ENCODE measurements around the gene GLYATL3. TPM values are rescaled to one million over a fixed set of nuclear protein-coding genes. Genes with fewer than 3 reads are reported as not detected.

Gene GLYATL3
- total and polyA plus RNA-seq, 2 donors: 0.05 to 0.33 TPM

GRCh38 chr6:49549691-49550491, 50.2 kb downstream of the GLYATL3 start:
- Histone ChIP-seq H3K9me3 (ENCODE audit: control insufficient read depth in 2 of 2, insufficient read depth in 1 of 2, low read length in 1 of 2) (no peaks in the 10 kb centered on the region), H3K27ac (ENCODE audit: low read depth in 1 of 2, low read length in 1 of 2) (no peak overlapping the region), H3K36me3 (ENCODE audit: control insufficient read depth in 2 of 2, insufficient read depth in 2 of 2, low read length in 1 of 2) (no peaks in the 10 kb centered on the region), H3K27me3 (ENCODE audit: control insufficient read depth in 2 of 2, insufficient read depth in 1 of 2, low read length in 1 of 2) (peaks cover 9 to 29% of the 10 kb centered on the region in 2 donors), H3K4me3 (ENCODE audit: low read length in 2 of 2) (peak overlapping the region; percentile 32 to 38), H3K4me1 (ENCODE audit: control insufficient read depth in 2 of 2, insufficient read depth in 2 of 2, low read length in 2 of 2) (peaks cover 4 to 15% of the 10 kb centered on the region in 2 donors)
- no peak for DNase-seq (ENCODE audit: low read depth in 6 of 9, low spot score in 9 of 9)
- WGBS: 51% methylated on average over 20 of the region's 20 CpGs

GRCh38 chr6:49550492-49551077, 50.9 kb downstream of the GLYATL3 start, which contains the start of gene C6orf141:
Gene C6orf141, plus strand, starts transcription at chr6:49550668. Its CDS starts 125 bp downstream, at chr6:49550793.
- peaks cover 4 to 15% of the 10 kb centered on the region in 2 donors for H3K4me1 ChIP-seq (ENCODE audit: control insufficient read depth in 2 of 2, insufficient read depth in 2 of 2, low read length in 2 of 2)
- peak in 4 of 9 donors; percentile 4 to 51 (median 18) for DNase-seq (ENCODE audit: low read depth in 6 of 9, low spot score in 9 of 9)
- H3K27ac ChIP-seq (ENCODE audit: low read depth in 1 of 2, low read length in 1 of 2): no peak within 1 kb of the TSS
- WGBS: under 1% methylated on average over 42 of the region's 42 CpGs
- peaks cover 9 to 29% of the 10 kb centered on the region in 2 donors for H3K27me3 ChIP-seq (ENCODE audit: control insufficient read depth in 2 of 2, insufficient read depth in 1 of 2, low read length in 1 of 2)
- H3K36me3 ChIP-seq (ENCODE audit: control insufficient read depth in 2 of 2, insufficient read depth in 2 of 2, low read length in 1 of 2): no peaks in the 10 kb centered on the region
- peak within 1 kb of the TSS; percentile 32 to 38 for H3K4me3 ChIP-seq (ENCODE audit: low read length in 2 of 2)
- H3K9me3 ChIP-seq (ENCODE audit: control insufficient read depth in 2 of 2, insufficient read depth in 1 of 2, low read length in 1 of 2): no peaks in the 10 kb centered on the region

DNA sequence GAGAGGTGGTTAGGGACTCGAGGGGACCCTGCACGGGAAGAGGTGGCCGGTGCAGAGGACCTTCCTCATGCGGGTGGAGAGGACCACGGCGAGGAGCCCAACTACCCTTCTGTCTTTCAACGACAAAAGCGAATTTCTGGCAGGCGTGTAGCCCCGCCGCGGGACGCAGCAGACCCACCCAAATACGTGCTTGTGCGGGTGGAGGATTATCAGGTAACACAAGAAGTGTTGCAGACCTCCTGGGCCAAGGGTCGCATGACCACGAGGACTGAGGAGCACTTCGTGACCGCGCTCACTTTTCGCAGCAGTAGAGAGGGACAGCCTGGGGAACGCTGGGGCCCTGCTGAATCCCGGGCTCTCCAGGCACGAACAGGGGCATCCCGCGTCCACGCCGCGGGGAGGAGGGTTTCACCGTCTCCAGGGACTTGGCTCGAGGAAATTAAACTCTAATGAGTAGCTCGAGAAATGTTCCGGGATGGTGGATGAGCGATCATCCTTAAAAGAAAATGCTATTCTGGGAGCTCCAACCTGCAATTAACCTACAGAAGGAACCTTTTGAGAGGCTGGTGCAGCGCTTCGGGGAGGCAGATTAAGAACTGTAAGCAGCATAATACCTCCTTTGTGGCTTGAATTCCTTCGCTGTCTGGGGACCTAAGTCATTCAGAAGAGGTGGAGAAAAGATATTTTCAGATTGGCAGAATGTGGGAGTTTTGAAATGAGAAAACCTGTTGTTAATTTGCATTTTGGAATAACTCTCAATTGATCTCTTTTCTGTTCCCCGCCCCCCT, 51.5 kb downstream of the GLYATL3 start:
- H3K27ac ChIP-seq (ENCODE audit: low read depth in 1 of 2, low read length in 1 of 2): no peak overlapping the region
- peak overlapping the region; percentile 32 to 38 for H3K4me3 ChIP-seq (ENCODE audit: low read length in 2 of 2)
- H3K9me3 ChIP-seq (ENCODE audit: control insufficient read depth in 2 of 2, insufficient read depth in 1 of 2, low read length in 1 of 2): no peaks in the 10 kb centered on the region
- H3K4me1 ChIP-seq (ENCODE audit: control insufficient read depth in 2 of 2, insufficient read depth in 2 of 2, low read length in 2 of 2): peaks cover 4 to 15% of the 10 kb centered on the region in 2 donors
- DNase-seq (ENCODE audit: low read depth in 6 of 9, low spot score in 9 of 9): peak in 2 of 9 donors; percentile 2 to 25
- H3K27me3 ChIP-seq (ENCODE audit: control insufficient read depth in 2 of 2, insufficient read depth in 1 of 2, low read length in 1 of 2): peaks cover 9 to 29% of the 10 kb centered on the region in 2 donors
- WGBS: under 1% methylated on average over 38 of the region's 38 CpGs
- H3K36me3 ChIP-seq (ENCODE audit: control insufficient read depth in 2 of 2, insufficient read depth in 2 of 2, low read length in 1 of 2): no peaks in the 10 kb centered on the region

DNA sequence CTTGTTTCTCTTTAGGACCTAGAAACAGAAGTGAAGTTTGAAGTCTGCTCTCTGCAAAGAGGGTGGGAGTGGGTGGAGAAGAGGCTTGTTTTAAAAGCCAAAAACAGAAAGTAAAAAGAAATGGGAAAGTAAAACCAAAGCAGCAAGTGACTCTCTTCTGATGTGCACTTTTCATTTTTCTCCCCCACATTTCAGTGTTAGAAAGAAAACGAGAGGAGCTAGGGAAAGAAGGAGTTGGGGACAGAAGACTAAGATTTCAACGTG, 52.1 kb downstream of the GLYATL3 start:
- peak overlapping the region in 1 of 2 donors; percentile 38 for H3K4me3 ChIP-seq (ENCODE audit: low read length in 2 of 2)
- DNase-seq (ENCODE audit: low read depth in 6 of 9, low spot score in 9 of 9): peak in 1 of 9 donors; percentile 0
- H3K27ac ChIP-seq (ENCODE audit: low read depth in 1 of 2, low read length in 1 of 2): no peak overlapping the region
- H3K9me3 ChIP-seq (ENCODE audit: control insufficient read depth in 2 of 2, insufficient read depth in 1 of 2, low read length in 1 of 2): no peaks in the 10 kb centered on the region
- peaks cover 9 to 29% of the 10 kb centered on the region in 2 donors for H3K27me3 ChIP-seq (ENCODE audit: control insufficient read depth in 2 of 2, insufficient read depth in 1 of 2, low read length in 1 of 2)
- no peaks in the 10 kb centered on the region for H3K36me3 ChIP-seq (ENCODE audit: control insufficient read depth in 2 of 2, insufficient read depth in 2 of 2, low read length in 1 of 2)
- H3K4me1 ChIP-seq (ENCODE audit: control insufficient read depth in 2 of 2, insufficient read depth in 2 of 2, low read length in 2 of 2): peaks cover 4 to 15% of the 10 kb centered on the region in 2 donors
- WGBS: 11% methylated on average over 2 of the region's 2 CpGs

- WGBS: 72% methylated on average over 2 of the region's 2 CpGs
- H3K27ac ChIP-seq (ENCODE audit: low read depth in 1 of 2, low read length in 1 of 2): no peak overlapping the region
- no peak for DNase-seq (ENCODE audit: low read depth in 6 of 9, low spot score in 9 of 9)
- peaks cover 4 to 15% of the 10 kb centered on the region in 2 donors for H3K4me1 ChIP-seq (ENCODE audit: control insufficient read depth in 2 of 2, insufficient read depth in 2 of 2, low read length in 2 of 2)
- H3K9me3 ChIP-seq (ENCODE audit: control insufficient read depth in 2 of 2, insufficient read depth in 1 of 2, low read length in 1 of 2): no peaks in the 10 kb centered on the region
- H3K36me3 ChIP-seq (ENCODE audit: control insufficient read depth in 2 of 2, insufficient read depth in 2 of 2, low read length in 1 of 2): no peaks in the 10 kb centered on the region
- no peak overlapping the region for H3K4me3 ChIP-seq (ENCODE audit: low read length in 2 of 2)
- H3K27me3 ChIP-seq (ENCODE audit: control insufficient read depth in 2 of 2, insufficient read depth in 1 of 2, low read length in 1 of 2): peaks cover 9 to 29% of the 10 kb centered on the region in 2 donors
Measured at GRCh38 chr6:49552596-49552995, 52.9 kb downstream of the GLYATL3 start.

DNA sequence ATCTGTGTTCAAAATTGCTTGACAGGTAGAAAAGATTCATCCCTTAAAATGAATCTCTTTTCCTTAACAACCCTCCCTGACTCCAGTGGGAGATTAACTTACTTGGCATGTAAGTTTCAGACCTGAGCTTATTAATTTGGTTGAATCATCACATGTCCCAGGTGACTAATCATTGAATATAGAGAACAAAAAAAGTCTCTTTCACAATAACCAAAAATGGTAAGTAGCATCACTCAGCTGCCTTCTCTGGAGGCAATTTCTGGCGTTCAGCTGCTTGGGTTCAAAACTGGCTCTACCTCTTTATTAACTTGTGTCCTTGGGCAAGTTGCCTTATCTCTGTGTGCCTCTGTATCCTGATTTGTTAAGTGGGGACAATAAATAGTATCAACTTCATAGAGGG, 53.7 kb downstream of the GLYATL3 start:
- Histone ChIP-seq H3K27ac (ENCODE audit: low read depth in 1 of 2, low read length in 1 of 2) (no peak overlapping the region), H3K27me3 (ENCODE audit: control insufficient read depth in 2 of 2, insufficient read depth in 1 of 2, low read length in 1 of 2) (peaks cover 9 to 29% of the 10 kb centered on the region in 2 donors), H3K9me3 (ENCODE audit: control insufficient read depth in 2 of 2, insufficient read depth in 1 of 2, low read length in 1 of 2) (no peaks in the 10 kb centered on the region), H3K4me1 (ENCODE audit: control insufficient read depth in 2 of 2, insufficient read depth in 2 of 2, low read length in 2 of 2) (peaks cover 4 to 15% of the 10 kb centered on the region in 2 donors), H3K36me3 (ENCODE audit: control insufficient read depth in 2 of 2, insufficient read depth in 2 of 2, low read length in 1 of 2) (no peaks in the 10 kb centered on the region), H3K4me3 (ENCODE audit: low read length in 2 of 2) (no peak overlapping the region)
- WGBS: 94% methylated on average over 1 of the region's 1 CpG
- no peak for DNase-seq (ENCODE audit: low read depth in 6 of 9, low spot score in 9 of 9)

DNA sequence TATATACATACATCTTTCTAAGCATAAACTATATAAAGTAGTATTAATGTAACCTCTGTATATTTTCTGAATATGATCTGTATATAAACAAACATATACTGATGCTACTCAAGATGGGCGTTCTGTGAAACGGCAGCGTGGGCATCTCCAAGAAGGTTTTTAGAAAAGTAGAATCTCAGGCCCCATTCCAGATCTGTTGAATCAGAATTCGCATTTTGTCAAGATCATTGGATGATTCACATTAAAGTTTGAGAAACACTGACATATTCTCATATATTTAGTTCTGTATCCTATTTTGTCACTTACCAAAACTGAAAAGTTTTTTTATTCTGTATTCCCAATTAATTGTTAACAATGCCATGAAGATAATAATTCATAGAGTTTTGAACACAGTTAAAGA, 56.2 kb downstream of the GLYATL3 start:
- no peak for DNase-seq (ENCODE audit: low read depth in 6 of 9, low spot score in 9 of 9)
- no peaks in the 10 kb centered on the region for H3K9me3 ChIP-seq (ENCODE audit: control insufficient read depth in 2 of 2, insufficient read depth in 1 of 2, low read length in 1 of 2)
- H3K27me3 ChIP-seq (ENCODE audit: control insufficient read depth in 2 of 2, insufficient read depth in 1 of 2, low read length in 1 of 2): peaks cover 0 to 9% of the 10 kb centered on the region in 2 donors
- peaks cover 0 to 5% of the 10 kb centered on the region in 2 donors for H3K4me1 ChIP-seq (ENCODE audit: control insufficient read depth in 2 of 2, insufficient read depth in 2 of 2, low read length in 2 of 2)
- no peak overlapping the region for H3K4me3 ChIP-seq (ENCODE audit: low read length in 2 of 2)
- no peaks in the 10 kb centered on the region for H3K36me3 ChIP-seq (ENCODE audit: control insufficient read depth in 2 of 2, insufficient read depth in 2 of 2, low read length in 1 of 2)
- 75% methylated on average over 4 of the region's 4 CpGs for WGBS
- no peak overlapping the region for H3K27ac ChIP-seq (ENCODE audit: low read depth in 1 of 2, low read length in 1 of 2)

DNA sequence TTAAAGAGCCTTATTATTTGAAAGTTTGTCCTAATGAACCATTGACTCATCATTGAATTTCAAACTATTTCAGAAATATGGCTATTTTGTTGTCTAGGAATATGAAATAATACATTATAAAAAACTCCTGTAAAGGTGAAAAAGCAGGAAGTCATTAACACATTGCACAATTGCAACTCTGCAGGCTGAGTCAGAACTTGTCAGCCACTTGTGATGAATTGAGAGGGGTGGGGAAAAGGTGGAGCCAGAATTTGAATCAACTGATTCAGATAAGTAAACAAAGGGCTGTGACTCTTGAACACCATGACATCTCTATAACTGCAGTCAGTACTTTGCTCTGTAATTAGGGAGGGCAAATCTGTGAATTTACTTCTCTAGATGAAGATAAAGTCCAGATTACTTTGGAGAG, 56.7 kb downstream of the GLYATL3 start:
- no peak overlapping the region for H3K4me3 ChIP-seq (ENCODE audit: low read length in 2 of 2)
- no peaks in the 10 kb centered on the region for H3K9me3 ChIP-seq (ENCODE audit: control insufficient read depth in 2 of 2, insufficient read depth in 1 of 2, low read length in 1 of 2)
- peaks cover 0 to under 1% of the 10 kb centered on the region in 2 donors for H3K4me1 ChIP-seq (ENCODE audit: control insufficient read depth in 2 of 2, insufficient read depth in 2 of 2, low read length in 2 of 2)
- no peak for DNase-seq (ENCODE audit: low read depth in 6 of 9, low spot score in 9 of 9)
- no peaks in the 10 kb centered on the region for H3K36me3 ChIP-seq (ENCODE audit: control insufficient read depth in 2 of 2, insufficient read depth in 2 of 2, low read length in 1 of 2)
- H3K27me3 ChIP-seq (ENCODE audit: control insufficient read depth in 2 of 2, insufficient read depth in 1 of 2, low read length in 1 of 2): peaks cover 0 to 4% of the 10 kb centered on the region in 2 donors
- H3K27ac ChIP-seq (ENCODE audit: low read depth in 1 of 2, low read length in 1 of 2): no peak overlapping the region

DNA sequence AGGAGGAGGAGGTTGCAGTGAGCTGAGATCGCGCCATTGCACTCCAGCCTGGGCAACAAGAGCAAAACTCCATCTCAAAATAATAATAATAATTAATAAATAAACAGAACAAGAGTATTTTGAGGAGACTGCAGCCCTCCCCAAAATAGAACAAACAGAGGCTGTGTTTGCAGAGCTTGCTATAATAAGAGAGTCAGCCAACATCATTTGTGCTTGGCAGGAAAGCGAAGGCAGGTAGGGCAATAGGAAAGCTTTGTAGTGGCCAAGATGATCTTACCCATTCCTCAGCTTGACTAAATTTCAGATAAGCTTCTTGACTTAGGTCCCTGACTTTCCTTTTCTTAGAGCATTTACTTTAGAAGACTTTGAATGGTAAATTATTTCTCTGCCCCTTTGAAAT, 57.5 kb downstream of the GLYATL3 start:
- Histone ChIP-seq H3K4me1 (ENCODE audit: control insufficient read depth in 2 of 2, insufficient read depth in 2 of 2, low read length in 2 of 2) (no peaks in the 10 kb centered on the region), H3K27me3 (ENCODE audit: control insufficient read depth in 2 of 2, insufficient read depth in 1 of 2, low read length in 1 of 2) (peaks cover 0 to 2% of the 10 kb centered on the region in 2 donors), H3K4me3 (ENCODE audit: low read length in 2 of 2) (no peak overlapping the region), H3K27ac (ENCODE audit: low read depth in 1 of 2, low read length in 1 of 2) (no peak overlapping the region), H3K36me3 (ENCODE audit: control insufficient read depth in 2 of 2, insufficient read depth in 2 of 2, low read length in 1 of 2) (no peaks in the 10 kb centered on the region), H3K9me3 (ENCODE audit: control insufficient read depth in 2 of 2, insufficient read depth in 1 of 2, low read length in 1 of 2) (no peaks in the 10 kb centered on the region)
- DNase-seq (ENCODE audit: low read depth in 6 of 9, low spot score in 9 of 9): no peak
- 96% methylated on average over 3 of the region's 3 CpGs for WGBS

All from thymus (tissue), 11 donors.